Middle frontal gyrus (tissue), 1 donor: ENCODE measurements around the gene AP3D1.
A peak's percentile ranks its signal among the peaks of the same experiment; 100 is the strongest.
"Not testable (repeated sequence)": the region's sequence is repeated elsewhere in the genome, so short reads cannot be mapped to it uniquely, and the experiment has no call there.

ENCODE experiments used
- DNase-seq: peaks from one replicate; pipeline ENCODE4 v3.0.0-alpha.2; 2015; ENCODE audit warnings: low spot score; ENCODE audit errors: extremely low spot score

Gene AP3D1

GRCh38 chr19:2151339-2152229 is at the start of gene AP3D1:
Gene AP3D1 (minus strand): TSS chr19:2151566. CDS start chr19:2151334, 232 bp downstream.
- peak; percentile 98 for DNase-seq

DNA sequence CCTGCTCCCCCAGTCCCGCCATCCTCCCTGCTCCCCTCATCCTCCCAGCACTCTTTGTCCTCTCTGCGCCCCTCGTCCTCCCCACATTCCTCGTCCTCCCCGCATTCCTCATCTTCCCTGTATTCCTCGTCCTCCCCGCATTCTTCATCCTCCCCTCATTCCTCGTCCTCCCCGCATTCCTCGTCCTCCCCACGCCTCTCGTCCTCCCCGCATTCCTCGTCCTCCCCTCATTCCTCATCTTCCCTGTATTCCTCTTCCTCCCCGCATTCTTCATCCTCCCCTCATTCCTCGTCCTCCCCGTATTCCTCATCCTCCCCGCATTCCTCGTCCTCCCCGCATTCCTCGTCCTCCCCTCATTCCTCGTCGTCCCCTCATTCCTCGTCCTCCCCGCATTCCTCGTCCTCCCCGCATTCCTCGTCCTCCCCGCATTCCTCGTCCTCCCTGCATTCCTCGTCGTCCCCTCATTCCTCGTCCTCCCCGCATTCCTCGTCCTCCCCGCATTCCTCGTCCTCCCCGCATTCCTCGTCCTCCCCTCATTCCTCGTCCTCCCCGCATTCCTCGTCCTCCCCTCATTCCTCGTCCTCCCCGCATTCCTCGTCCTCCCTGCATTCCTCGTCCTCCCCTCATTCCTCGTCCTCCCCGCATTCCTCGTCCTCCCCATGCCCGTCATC is 49.4 kb upstream of the AP3D1 start:
- DNase-seq, result not testable (repeated sequence)

DNA sequence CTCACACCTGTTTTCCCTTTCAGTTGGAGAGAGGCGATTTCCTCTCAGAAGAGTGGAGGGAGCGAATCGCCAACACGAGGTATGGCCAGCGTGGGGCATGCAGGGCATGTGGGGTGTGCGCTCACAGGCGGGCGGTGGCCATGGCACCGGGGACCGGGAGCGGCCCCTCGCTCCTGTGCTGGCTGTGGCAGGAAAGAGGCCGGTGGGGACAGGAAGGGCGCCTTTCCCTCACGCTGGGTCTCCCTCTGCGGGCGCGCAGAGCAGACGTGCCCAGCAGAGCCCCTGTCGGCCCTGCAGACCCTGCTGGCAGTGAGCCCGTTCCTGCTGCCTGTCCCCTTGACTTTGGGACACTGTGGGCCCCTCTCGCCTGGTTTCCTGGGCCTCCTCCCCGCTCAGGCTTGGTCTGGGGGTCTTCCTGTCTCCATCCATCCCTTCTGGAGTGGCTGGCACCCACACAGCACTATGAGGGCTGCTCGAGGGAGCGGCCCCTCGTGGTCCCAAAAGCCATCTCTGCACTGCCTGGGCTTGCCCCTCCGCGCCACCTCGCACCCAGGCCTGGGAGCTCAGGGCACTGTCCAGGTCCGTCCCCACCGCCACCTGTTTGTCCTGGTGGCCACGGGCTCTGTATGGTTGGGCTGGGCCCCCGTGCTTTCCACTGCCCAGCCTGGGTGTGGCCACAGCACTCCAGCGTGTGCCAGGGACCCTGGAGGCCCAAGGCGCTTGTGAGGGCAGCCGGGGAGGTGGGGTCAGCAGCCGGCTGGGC is 48.7 kb upstream of the AP3D1 start:
- no peak for DNase-seq

DNA sequence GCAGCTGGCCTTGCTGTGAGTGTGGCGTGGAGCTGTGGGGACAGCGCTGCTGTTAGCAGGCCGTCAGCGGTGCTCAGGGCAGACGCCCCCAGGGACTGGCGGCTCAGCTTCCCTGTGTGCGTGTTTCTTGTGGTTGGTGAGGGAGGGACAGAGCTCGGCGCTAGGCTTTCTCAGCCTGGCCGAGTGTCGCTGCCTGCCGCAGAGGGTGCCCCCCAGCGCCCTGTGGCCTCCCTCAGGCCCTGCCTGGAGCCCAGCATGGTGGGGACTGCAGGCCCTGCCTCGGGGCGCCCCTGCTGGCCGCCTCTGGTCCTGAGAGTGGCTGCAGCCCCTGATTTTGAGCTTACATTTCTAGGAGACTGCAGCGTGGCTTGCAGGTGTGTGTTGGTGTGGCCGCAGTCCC is 47.8 kb upstream of the AP3D1 start:
- no peak for DNase-seq

- DNase-seq, result no peak
Observed at GRCh38 chr19:2198317-2198716, 47.0 kb upstream of the AP3D1 start.

GRCh38 chr19:2197270-2197669 is 45.9 kb upstream of the AP3D1 start:
- DNase-seq, result no peak

DNA sequence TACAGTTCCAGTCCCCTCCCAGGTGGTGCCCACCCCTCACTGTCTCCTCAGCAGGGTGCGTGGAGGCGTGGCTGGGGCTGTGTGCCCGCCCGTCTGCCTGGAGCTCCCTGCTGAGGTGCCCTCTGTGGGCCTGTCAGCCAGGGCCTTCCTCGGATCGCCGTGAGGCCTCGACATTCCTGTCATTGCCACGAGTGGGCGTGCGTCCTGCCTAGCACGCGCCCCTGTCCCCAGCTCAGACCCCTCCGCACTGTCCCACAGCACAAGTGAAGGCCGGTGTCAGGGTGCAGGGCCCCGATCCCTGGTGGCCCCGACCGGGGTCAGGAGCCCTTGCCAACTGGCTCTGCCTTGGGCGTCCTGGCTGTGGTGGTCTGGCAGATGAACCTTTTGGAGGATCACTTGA is 44.5 kb upstream of the AP3D1 start:
- DNase-seq, result no peak

DNA sequence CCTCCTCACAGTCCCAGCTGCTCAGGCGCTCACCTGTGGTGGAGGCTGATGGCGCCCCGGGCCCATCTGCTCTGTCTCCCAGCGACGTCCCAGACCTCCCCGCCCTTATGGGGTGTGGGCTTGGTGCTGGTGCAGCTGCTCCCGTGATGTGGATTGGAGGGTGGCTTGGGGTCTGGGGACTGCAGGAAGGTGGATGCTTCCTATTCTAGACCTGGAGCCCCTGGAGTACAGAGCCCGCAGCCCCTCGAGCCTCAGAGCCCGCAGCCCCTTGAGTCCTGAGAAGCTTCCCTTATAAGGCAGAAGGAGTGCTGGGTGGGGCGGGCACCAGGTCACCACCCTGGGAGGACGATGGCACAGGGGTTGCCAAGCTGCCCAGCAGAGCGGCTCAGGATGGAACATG is 44.0 kb upstream of the AP3D1 start:
- DNase-seq, result no peak

DNA sequence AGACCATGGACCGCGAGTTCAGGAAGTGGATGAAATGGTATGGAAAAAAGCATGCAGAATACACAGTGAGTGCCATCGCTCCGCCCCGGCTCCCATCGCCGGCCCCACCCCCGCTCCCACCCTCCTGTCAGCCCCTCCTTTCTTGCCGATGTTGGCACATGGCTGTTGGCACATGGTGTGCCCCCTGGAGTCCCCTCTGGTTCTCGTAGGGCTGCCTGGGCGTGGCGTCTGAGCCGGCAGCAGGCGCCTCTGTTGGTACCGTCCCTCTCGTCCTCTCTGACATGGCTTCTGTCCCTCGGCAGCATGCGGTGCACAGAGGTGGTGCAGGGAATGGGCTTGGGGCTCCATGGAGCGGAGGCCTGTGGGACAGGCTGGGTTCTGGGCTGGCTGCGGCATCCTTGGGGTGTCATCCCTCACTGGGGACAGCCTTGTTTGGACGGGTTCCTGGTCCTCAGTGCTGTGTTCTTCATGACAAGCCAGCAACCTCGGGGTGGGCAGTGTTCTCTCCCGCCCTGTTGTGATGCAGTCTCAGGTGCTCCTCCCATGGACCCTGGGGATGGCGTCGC is 43.2 kb upstream of the AP3D1 start:
- DNase-seq, result no peak

- no peak for DNase-seq
Observed at GRCh38 chr19:2193807-2194206, 42.4 kb upstream of the AP3D1 start.

DNA sequence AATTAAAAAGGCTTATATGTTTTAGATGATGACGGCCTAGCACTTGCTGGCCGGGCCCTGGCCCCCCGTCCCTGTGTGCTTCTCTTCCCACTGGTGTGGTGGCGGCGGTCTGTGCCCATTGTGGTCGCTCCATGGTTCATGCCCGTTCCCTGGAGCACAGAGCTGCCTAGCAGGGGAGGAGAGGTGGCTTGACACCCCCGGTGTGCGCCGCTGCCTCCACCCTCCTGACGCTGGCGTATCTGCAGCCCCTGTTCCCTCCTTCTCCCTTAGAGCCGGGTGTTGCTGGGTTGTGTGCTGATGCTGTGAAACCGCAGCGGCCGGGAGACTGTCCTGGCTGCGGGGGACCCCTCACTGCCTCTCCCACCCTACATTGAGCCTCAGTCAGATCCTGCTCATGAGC is 41.5 kb upstream of the AP3D1 start:
- DNase-seq, result no peak

DNA sequence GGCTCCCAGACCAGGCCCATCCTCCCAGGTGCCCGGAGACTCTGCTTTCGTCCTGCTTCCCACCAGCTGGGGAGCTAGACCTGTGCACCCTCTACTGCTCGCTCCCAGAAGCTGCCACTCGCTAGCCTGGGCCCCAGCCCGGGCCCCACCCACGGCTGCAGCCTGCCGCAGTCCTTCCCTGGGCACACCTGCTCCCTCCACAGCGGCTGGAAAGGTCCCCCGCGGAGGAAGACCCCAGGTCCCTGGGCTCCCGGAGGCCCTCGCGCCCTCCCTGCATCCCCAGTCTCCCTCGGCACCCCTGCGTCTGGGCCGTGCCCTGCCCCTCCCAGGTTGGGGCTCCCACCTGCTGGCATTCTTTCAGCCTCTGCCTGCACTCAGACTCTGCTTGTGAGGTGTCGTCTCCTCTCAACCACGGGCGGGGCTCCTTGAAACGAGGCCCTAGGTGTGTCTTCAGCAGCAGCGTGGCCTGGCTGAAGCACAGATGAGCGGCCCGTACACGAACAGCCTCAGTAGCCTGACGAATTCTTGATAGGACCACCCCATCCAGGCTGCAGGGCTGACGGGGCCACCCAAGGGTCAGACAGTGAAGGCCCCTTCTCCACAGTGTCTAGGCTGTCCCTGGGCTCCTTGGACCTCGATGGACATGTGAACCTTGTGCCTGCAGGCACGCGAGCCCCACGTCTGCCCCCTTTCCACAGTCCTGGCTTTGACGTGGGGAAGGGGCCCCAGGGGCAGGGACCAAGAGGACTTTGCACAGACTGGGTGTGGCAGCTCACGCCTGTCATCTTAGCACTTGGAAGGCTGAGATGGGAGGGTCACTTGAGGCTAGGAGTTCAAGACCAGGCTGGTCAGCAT is 40.3 kb upstream of the AP3D1 start:
- no peak for DNase-seq

GRCh38 chr19:2190848-2191455 is 39.6 kb upstream of the AP3D1 start:
- DNase-seq, result no peak

DNA sequence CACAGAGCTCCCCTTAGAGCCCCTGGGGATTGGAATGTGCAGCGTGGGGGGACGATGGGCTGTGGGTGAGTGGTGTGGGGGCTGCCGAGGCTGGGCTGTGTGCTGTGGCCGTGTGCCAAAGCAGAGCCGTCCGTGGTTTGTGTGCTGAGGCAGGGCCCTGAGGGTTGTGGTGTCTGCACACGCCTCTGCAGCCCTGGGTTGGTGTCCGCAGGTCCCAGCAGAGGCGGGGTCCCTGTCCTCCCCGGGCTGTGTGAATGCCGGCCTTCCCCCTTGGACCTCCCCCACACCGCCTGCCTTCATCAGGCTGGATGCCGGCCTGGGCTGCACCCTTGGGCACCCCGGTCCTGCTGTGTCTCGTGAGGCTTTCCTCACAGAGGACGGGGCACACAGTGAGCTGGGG is 38.5 kb upstream of the AP3D1 start:
- DNase-seq, result no peak

DNA sequence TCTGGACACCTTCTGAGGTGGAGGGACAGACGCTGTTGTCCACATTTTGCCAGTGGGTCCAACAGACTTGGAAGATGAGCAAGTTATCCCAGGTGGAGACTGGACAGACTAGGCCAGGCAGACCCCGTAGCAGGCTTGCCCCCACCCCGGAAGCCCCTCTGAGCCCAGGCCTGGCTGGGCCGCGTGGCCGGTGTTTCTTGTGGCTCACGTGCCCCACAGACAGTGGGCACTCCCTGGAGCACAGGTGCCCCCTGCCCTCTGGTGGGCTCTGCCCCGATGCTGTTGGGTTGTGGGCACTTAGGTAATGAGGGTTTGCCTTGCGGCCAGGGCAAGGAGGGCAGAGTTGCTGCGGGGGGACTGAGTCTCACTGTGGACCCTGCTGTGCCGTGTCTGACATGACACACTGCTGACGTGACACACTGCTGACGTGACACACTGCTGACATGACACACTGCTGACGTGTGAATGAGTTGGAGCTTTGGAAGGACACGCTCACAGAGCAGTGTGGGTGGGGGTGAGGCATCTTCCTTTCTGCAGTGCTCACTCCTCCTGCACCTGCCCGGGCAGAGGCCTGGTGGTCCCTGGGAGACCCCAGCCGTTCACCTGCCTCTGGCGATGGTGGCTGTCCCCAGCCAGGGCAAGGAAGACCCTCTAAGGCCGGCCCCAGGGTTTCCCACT is 37.5 kb upstream of the AP3D1 start:
- DNase-seq, result no peak

- DNase-seq, result no peak
Observed at GRCh38 chr19:2187159-2187558, 35.8 kb upstream of the AP3D1 start.

DNA sequence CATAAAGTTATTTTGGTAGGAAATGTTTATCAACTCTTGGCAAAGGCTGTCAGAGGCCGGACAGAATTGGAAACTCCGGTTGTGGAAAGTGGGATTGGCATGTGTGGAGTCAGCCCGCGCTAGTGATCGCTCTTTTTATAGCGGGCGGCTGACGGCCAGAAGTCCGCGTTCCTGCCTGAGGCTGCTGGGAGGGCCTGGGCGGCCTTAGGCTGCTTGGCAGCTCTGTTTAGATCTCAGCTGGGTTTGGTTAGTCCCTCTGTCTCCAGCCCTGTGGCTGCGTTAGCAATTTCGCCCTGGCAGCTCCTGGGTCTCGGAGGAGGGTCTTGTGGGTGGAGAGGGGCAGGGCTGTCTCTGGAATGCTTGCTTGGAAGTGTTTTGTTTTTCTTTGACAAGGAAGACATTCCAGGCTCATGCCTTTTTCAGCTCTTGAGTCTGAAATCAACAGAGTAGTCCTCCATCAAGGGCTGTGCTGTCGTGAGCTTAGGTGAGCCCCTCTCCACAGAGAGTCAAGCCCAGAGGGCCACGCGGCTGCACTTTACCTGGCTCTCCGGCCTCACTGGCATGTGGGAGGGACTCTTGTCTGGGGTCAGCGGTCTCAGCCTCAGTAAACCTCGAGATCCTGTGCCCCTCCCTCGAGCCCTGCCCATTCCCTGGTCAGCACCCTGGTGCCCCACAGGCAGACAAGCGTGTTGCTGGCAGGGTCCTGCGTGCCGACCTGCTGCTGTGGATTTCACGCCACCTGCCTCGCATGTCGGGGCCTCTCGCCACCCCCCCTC is 34.9 kb upstream of the AP3D1 start:
- no peak for DNase-seq

DNA sequence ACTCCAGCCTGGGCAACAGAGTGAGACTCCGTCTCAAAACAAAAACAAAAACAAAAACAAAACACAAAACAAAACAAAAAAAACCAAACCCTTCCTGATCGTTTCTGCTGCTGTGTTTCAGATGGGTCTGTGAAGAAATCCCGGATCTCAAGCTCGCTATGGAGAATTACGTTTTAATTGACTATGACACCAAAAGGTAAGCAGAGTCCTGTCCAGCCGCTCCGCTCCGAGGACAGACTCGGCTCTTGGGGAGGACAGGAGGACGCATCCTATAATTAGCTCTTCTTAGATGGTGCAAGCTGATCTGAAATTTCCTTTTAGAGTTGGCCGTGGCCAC is 34.3 kb upstream of the AP3D1 start:
- no peak for DNase-seq

DNA sequence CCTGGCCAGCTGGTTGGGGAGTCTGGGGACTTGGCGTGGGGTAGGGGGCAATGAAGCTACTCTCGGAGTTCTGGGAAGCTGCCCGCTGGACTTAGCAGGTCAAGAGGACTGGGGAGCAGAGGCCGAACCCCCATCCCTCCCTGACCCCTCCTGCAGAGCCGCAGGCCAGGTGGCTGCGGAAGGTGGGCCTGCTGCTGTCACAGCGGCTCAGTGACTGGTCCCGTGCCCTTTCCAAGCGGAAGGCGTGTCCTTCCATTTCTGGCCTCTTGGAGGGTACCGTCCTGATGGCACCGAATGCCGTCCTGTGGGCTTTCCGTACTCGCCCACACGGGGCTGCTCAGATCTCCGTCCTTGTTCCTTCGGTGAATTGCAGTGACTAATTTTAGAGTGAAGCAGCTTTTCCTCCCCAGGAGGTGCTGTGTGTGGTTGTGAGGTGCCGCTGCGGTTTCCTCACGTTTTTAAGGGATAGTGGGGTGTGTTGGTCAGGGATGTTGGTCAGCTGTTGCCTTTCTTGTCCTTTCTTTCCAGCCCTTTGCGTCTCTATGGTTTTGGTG is 33.1 kb upstream of the AP3D1 start:
- DNase-seq, result no peak
